ELF-1 (cell line): ENCODE measurements around the gene MYL5.
"Not testable (repeated sequence)": the region's sequence is repeated elsewhere in the genome, so short reads cannot be mapped to it uniquely, and the experiment has no call there.

Experiments
- DNase-seq: peaks from one replicate; pipeline ENCODE4 v3.0.0-alpha.2; 2016; ENCODE audit warnings: low read depth, low spot score

MYL5 gene

GRCh38 chr4:635851-636627 is 38.3 kb upstream of the MYL5 start:
- no peak for DNase-seq

DNA sequence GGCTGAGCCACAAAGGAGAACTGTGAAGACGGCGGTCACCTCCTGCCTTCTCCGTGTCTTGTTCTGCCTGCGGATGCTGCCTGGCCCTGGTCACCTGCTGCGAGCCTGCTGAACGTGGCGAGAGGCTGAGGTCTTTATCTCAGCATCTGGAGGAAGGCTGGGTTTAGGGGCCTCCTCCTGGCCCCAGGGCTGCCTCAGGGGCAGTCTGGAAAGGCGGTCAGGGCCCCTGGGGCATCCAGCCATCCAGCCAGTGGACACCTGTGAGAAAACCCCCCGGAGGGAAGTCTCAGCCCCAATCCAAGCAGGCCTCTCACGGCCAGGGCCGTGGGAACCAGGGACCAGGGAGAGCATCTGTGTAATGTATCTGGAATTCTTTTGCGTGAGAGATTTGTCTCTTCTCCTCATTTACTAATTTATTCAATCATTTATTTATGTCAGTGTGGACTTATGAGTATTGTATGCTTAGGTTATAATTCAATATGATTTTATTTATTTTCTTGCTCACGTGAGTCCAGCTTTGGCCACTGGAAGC is 37.6 kb upstream of the MYL5 start:
- DNase-seq: no peak

DNA sequence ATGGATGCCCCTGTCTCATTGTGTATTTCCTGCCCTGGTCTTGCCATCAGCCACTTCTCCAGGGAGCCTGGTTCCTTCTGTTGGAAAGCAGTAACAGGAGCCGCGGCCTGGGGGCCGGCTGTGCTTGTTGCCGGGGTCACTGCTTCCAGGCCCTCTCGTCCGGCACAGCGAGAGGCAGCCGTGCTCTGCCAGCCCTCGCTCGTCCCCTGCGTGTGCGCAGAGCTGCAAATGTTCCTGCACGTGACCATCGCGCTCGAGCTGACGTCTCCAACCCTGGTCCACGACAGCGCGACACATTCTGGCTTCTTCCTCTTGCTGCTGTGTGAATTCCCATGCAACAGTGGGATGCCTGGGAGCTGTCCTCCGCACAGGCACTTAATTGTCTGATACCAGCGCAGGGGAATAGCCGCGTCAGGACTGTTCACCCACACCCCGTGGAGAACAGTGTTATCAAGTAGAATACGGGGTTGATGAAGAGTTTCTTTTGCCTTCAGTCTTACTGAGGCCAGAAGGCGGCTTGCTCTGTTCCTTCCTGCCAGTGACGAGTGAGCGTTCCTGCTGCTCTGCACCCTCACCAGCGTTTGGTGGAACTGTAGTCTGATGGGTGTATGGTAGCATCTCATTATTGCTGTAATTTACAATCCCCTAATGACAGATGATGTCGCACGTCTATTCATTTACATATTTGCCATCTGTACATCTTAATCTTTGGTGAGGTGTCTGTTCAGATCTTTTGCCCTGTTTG is 36.6 kb upstream of the MYL5 start:
- DNase-seq: no peak

DNA sequence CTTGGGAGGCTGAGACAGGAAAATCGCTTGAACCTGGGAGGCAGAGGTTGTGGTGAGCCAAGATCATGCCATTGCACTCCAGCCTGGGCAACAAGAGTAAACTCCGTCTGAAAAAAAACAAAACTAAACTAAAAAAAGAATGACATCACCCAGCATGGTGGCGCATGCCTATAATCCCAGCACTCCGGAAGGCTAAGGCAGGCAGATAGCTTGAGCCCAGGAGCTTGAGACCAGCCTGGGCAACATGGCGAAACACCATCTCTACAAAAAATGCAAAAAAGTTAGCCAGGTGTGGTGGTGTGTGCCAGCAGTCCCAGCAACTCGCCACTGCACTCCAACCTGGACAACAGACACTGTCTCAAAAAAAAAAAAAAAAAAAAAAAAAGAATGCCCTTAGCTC is 32.0 kb upstream of the MYL5 start:
- DNase-seq: not testable (repeated sequence)

GRCh38 chr4:646460-646859 is 27.9 kb upstream of the MYL5 start:
- DNase-seq: peak; percentile 66

GRCh38 chr4:647481-647880 is 26.9 kb upstream of the MYL5 start:
- DNase-seq: no peak

GRCh38 chr4:648579-649292 is 25.6 kb upstream of the MYL5 start:
- DNase-seq: peak; percentile 60

DNA sequence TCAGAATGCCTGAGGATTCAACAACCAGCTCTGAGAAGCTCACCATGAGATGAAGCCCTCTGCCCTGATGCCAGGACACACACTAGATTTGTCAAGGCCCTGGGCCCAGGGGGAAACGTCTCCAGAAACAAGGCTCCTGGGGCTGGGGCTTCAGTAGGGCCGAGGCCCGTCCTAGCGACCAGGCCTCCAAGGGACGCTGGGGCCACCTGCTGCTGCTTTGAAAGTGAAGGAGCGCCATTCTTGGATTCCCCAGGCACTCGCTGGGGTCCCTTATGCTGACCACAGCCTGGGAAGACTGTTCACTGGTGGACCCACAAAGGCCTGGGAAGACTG is 25.1 kb upstream of the MYL5 start:
- no peak for DNase-seq

DNA sequence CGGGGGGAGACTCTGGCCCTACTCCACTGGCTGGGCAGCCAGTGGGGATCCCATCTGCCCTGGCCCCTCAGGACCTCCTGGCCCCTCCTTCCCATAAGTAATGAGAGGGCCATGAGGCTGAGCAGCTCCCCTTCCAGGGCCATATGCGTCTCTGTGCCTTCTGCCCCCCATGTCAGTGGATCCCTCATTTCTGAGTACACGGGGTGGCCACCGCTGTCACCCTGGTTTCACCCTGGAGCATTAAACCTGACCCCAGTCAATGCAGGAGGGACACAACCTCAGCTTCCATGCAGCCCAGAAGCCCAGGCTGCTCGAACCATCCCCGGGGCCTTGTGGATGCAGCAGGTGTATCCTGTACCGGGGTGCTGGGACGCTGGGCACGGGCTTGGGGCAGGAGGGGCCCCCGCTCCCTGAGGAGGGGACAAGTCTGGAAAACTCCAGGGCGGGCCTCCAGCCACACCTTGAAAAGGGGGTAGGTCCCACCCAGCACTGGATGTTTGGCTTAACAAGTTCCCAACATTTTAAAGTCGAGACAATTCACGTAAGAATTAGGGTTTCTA is 24.5 kb upstream of the MYL5 start:
- no peak for DNase-seq

- no peak for DNase-seq
Observed at GRCh38 chr4:650461-650860, 23.9 kb upstream of the MYL5 start.

- no peak for DNase-seq
Observed at GRCh38 chr4:650951-651883, 23.1 kb upstream of the MYL5 start.

GRCh38 chr4:651884-652642 is 22.3 kb upstream of the MYL5 start:
- no peak for DNase-seq

GRCh38 chr4:653080-653821 is 21.1 kb upstream of the MYL5 start:
- DNase-seq: no peak

- no peak for DNase-seq
Observed at GRCh38 chr4:653831-654502, 20.4 kb upstream of the MYL5 start.

DNA sequence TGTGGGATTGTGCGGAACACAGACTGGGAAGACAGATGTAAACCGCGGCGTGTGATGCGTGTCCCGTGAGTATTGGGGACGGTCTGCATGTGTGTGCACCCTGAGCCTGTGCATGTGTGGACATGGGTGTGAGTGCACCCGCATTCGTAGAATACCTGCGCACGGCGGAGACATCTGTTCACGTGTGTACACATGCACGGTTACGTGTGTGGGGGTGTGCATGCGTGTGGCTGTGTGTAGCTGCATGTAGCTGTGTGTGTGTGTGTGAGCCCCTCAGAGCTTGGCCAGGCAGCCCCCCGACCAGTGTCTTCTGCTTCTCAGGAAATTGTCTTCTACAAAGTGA is 19.9 kb upstream of the MYL5 start:
- DNase-seq: no peak

GRCh38 chr4:654871-655463 is 19.4 kb upstream of the MYL5 start:
- no peak for DNase-seq

DNA sequence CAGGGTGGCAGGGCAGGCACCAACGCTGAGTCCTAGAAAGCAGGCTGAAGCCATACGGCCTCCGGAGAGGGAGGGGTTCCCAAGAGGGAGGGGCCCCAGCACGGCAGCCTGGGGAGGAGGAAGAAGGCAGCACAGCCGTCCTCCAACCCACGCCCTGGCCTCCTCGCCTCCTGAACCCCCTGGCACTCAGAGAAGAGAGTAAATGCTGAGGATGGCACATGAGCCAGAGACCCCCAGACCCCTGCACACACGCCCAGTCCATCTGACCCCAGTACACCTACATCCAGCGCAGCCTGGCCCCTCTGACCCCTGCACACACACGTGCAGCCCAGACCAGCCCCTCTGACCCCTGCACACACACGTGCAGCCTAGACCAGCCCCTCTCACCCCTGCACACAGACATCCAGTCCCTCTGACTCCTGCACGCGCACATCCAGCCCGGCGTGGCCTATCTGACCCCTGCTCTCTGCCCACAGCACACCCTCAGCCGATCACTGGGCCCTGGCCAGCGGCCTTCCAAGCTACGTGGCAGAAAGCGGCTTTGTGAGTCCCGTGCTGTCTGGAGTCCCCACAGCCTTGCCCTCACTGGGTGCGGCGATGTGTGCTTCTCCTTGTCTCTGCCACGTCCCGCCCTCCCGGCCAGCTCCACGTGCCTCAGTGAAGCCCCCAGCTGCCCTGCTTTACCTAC is 18.7 kb upstream of the MYL5 start:
- DNase-seq: no peak
